Uterus (tissue), 4 donors: Measurements from ENCODE around the gene ME3. TPM values are rescaled to one million over a fixed set of nuclear protein-coding genes. Genes with fewer than 3 reads are reported as not detected.

Experiments
- DNase-seq, 2 donors: peaks; one replicate each; pipeline ENCODE4 v3.0.0-alpha.2; 2019 to 2020
- H3K27ac ChIP-seq, 2 donors: fragments of 200-600 bp; sonication (generic); 1 replicate in 1 of 2; 2 replicates in 1 of 2; pipeline ENCODE4 v1.5.1; 2016 to 2018
- H3K27me3 ChIP-seq, 2 donors: fragments of 200-600 bp; sonication (generic); one replicate each; pipeline ENCODE4 v1.5.1; 2018 to 2019; ENCODE audit warnings: control low read depth in 1 of 2
- H3K36me3 ChIP-seq, 2 donors: fragments of 200-600 bp; sonication (generic); one replicate each; pipeline ENCODE4 v1.5.1; 2019; ENCODE audit warnings: control low read depth in 1 of 2
- H3K4me1 ChIP-seq, 2 donors: fragments of 200-600 bp; sonication (generic); one replicate each; pipeline ENCODE4 v1.5.1; 2018 to 2019; ENCODE audit warnings: control low read depth in 1 of 2
- H3K4me3 ChIP-seq, 2 donors: fragments of 200-600 bp; sonication (generic); 1 replicate in 1 of 2; 2 replicates in 1 of 2; pipeline ENCODE4 v1.5.1; 2018 to 2019; ENCODE audit warnings: mild to moderate bottlenecking in 1 of 2
- H3K9me3 ChIP-seq, 2 donors: fragments of 200-600 bp; sonication (generic); one replicate each; pipeline ENCODE4 v1.5.1; 2019; ENCODE audit warnings: control low read depth in 1 of 2
- POLR2A ChIP-seq, 2 donors: fragments of 450-650 bp; IDR thresholded peaks; one replicate each; pipeline ENCODE4 v1.6.1; 2016; ENCODE audit warnings: antibody characterized with exemption in 2 of 2, mild to moderate bottlenecking in 1 of 2, moderate library complexity in 1 of 2
- intact Hi-C: fragments of 100-400 bp; cut with DNase I; formaldehyde crosslinking; loops from one replicate; pipeline ENCODE4 v1.15.1; 2023; ENCODE audit warnings: low total_unique reads
- total RNA-seq, 4 donors: library from RNA; depleted of rRNA in 3 of 4; stranded (reverse); fragments of >200 nt in 3 of 4; gene quantifications; one replicate each; pipeline versions ENCODE4 v1.1.0 to v1.2.4, GENCODE V29; 2014 to 2023
- TF ChIP-seq, protein P1 (sequence below), 4 experiments: fragments of 200-600 bp in 2 of 4; fragments of 450-650 bp in 2 of 4; sonication (generic) in 2 of 4; IDR thresholded peaks; one replicate each; pipeline ENCODE4 v1.5.1; 2016 to 2019; ENCODE audit warnings: antibody characterized with exemption in 4 of 4, mild to moderate bottlenecking in 2 of 4, moderate library complexity in 1 of 4
- donor health status: DM: yes; HTN: yes; CAD: no.

The ME3 gene
- total RNA-seq, 4 donors from 2014 or later: 44.3 to 169 (median 54.2) TPM

DNA sequence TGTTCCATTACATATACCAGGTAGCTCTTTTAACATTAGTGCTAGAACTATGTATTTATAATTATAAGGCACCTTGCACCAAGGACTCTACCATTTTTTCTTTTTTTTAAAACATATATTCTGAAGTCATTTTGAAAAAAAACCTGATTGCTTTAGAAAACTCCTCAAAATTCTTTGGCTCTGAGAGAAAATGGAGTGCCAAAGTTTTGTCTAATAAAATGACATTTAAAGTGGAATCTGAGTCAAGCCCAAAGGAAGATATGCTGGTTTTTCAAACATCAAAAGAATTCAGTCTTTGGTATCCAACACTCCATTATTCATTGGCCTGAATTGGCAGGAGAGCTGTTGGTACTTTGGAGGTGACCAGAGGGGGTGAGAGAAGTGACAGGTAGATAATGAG lies 116.5 kb downstream of the ME3 start:
- H3K4me3 ChIP-seq: no peak overlapping the region
- no peaks in the 10 kb centered on the region for H3K9me3 ChIP-seq
- H3K27ac ChIP-seq: peak overlapping the region in 1 of 2 donors; percentile 9
- intact Hi-C loops: no loop called here
- no peak for DNase-seq
- peaks cover 0 to 4% of the 10 kb centered on the region in 2 donors for H3K4me1 ChIP-seq
- H3K27me3 ChIP-seq: no peaks in the 10 kb centered on the region
- TF ChIP-seq POLR2A (IDR thresholded peaks at IDR 0.05): no peak
- TF ChIP-seq, protein P1, sequence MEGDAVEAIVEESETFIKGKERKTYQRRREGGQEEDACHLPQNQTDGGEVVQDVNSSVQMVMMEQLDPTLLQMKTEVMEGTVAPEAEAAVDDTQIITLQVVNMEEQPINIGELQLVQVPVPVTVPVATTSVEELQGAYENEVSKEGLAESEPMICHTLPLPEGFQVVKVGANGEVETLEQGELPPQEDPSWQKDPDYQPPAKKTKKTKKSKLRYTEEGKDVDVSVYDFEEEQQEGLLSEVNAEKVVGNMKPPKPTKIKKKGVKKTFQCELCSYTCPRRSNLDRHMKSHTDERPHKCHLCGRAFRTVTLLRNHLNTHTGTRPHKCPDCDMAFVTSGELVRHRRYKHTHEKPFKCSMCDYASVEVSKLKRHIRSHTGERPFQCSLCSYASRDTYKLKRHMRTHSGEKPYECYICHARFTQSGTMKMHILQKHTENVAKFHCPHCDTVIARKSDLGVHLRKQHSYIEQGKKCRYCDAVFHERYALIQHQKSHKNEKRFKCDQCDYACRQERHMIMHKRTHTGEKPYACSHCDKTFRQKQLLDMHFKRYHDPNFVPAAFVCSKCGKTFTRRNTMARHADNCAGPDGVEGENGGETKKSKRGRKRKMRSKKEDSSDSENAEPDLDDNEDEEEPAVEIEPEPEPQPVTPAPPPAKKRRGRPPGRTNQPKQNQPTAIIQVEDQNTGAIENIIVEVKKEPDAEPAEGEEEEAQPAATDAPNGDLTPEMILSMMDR (IDR thresholded peaks at IDR 0.05): no peak
- H3K36me3 ChIP-seq: no peaks in the 10 kb centered on the region

DNA sequence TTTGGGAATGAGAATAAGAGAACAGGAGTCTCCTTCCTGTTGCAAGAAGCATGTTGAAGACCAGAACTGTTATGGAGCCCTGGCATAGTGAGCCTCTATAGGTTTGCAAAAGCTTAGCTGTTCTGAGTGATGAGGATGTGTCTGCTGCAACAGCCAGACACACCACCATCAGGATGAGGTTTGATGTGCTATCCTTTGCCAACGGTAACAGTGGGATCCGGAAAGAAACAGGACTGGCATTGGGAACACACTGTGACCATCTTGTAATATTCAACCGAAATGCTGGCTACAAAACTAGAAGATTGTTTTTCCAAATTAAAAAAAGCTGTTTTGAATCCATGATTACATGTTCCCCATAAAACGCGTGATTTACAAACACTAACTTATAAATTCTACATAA lies 117.0 kb downstream of the ME3 start:
- no peak for TF ChIP-seq POLR2A (IDR thresholded peaks at IDR 0.05)
- TF ChIP-seq, protein P1 (IDR thresholded peaks at IDR 0.05): no peak
- H3K4me1 ChIP-seq: peaks cover 0 to 4% of the 10 kb centered on the region in 2 donors
- H3K9me3 ChIP-seq: no peaks in the 10 kb centered on the region
- intact Hi-C loops: no loop called here
- no peaks in the 10 kb centered on the region for H3K36me3 ChIP-seq
- no peaks in the 10 kb centered on the region for H3K27me3 ChIP-seq
- no peak for DNase-seq
- H3K27ac ChIP-seq: peak overlapping the region in 1 of 2 donors; percentile 10
- H3K4me3 ChIP-seq: no peak overlapping the region

DNA sequence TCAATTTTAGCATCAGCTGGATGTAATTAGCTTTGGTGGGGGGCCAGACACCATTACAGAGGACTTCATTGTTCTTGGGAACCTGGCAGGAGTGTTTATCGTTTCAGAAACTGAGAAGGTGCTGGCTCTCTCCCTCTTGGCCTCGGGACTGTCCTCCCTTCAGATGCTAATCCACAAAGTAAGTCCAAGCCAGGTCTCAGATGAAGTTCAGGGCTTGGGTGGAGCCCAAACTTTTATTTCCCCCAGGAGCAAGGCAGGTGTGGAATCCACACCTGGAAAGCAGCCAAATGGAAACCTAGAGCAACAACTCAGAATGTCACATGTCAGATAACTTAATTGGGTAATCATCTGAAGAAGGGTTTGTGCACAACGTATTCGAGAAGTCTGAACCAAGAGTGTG lies 119.2 kb downstream of the ME3 start:
- H3K36me3 ChIP-seq: no peaks in the 10 kb centered on the region
- no peaks in the 10 kb centered on the region for H3K9me3 ChIP-seq
- peaks cover 0 to 12% of the 10 kb centered on the region in 2 donors for H3K4me1 ChIP-seq
- no peak for DNase-seq
- TF ChIP-seq, protein P1 (IDR thresholded peaks at IDR 0.05): no peak
- peak overlapping the region; percentile 45 to 92 for H3K27ac ChIP-seq
- H3K4me3 ChIP-seq: no peak overlapping the region
- intact Hi-C loops: no loop called here
- H3K27me3 ChIP-seq: no peaks in the 10 kb centered on the region

- no peaks in the 10 kb centered on the region for H3K36me3 ChIP-seq
- no peaks in the 10 kb centered on the region for H3K27me3 ChIP-seq
- peaks cover 0 to 12% of the 10 kb centered on the region in 2 donors for H3K4me1 ChIP-seq
- TF ChIP-seq, protein P1 (IDR thresholded peaks at IDR 0.05): no peak
- TF ChIP-seq POLR2A (IDR thresholded peaks at IDR 0.05): no peak
- peak overlapping the region; percentile 66 to 92 for H3K27ac ChIP-seq
- intact Hi-C loops: no loop called here
- no peaks in the 10 kb centered on the region for H3K9me3 ChIP-seq
- no peak overlapping the region for H3K4me3 ChIP-seq
- peak in 1 of 2 donors; percentile 59 for DNase-seq
These were observed 120.9 kb downstream of the ME3 start for GRCh38 chr11:86551288-86552092.

DNA sequence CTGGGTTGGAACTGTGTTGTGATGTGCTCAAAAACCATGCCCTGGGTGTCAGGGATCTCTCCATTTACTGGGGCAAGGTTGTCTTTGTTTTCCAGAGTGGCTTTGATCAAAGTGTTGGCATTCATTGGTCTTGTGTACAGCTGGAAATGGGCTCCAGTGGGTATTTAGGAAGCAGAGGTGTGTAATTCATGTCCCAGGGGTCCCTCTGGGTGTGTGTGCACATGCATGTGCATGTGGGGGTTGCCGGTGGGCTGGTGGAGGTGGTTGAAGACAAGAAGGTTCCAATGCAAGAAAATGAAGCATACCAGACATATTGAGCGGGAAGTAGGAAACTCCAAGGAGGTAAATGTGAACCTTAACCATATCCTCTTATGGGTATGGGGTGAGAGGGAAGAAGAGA lies 121.7 kb downstream of the ME3 start:
- no peak for TF ChIP-seq POLR2A (IDR thresholded peaks at IDR 0.05)
- TF ChIP-seq, protein P1 (IDR thresholded peaks at IDR 0.05): no peak
- intact Hi-C loops: no loop called here
- no peaks in the 10 kb centered on the region for H3K27me3 ChIP-seq
- peak overlapping the region; percentile 66 to 92 for H3K27ac ChIP-seq
- H3K36me3 ChIP-seq: no peaks in the 10 kb centered on the region
- DNase-seq: no peak
- H3K4me1 ChIP-seq: peaks cover 0 to 12% of the 10 kb centered on the region in 2 donors
- H3K9me3 ChIP-seq: no peaks in the 10 kb centered on the region
- no peak overlapping the region for H3K4me3 ChIP-seq
